ENCODE data around the gene DPEP3.

The DPEP3 gene

GRCh38 chr16:67932462-67932840 lies 47.8 kb downstream of the DPEP3 start:
- DNase-seq: no peak

DNA sequence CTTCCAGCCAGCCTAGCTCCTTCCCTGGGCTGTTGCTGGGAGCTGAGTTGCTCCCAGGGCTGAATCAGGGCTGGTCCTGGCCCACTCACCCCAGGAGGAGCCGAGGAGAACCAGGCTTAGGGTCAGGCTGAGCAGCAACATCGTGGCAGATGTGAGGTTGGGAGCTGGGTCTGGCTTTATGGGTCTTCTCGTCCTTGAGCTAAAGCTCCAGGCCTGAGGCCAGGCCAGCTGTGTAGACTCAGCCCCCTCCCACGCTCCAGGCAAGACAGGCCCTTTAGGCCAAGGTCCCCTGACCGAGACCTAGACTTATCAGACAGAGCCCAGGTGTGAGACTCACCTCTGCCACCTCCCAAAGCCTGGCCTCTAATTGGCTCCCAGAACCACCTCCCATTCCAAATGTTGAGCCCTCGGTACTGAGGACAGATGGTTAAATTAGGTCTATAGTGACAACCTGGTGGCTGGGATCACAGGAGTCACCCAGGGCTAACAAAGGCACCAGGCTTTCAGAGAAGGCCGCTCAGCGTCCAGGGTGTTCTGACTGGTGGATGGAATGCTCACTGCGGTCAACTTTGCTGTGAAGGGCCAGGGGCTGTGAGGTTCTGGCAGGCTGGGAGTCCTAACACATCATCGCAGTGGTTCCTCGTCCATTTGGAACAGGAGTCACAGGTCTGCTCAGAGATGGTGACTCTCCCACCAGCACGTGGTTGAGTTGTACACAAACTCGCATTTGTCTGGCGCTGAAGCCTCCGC lies 48.4 kb downstream of the DPEP3 start, which contains the start of gene CTRL:
CTRL (minus strand) TSS at position 151 of the 750 bp plus-strand sequence; CDS start at position 141, 10 bp downstream.
- no peak for DNase-seq

DNA sequence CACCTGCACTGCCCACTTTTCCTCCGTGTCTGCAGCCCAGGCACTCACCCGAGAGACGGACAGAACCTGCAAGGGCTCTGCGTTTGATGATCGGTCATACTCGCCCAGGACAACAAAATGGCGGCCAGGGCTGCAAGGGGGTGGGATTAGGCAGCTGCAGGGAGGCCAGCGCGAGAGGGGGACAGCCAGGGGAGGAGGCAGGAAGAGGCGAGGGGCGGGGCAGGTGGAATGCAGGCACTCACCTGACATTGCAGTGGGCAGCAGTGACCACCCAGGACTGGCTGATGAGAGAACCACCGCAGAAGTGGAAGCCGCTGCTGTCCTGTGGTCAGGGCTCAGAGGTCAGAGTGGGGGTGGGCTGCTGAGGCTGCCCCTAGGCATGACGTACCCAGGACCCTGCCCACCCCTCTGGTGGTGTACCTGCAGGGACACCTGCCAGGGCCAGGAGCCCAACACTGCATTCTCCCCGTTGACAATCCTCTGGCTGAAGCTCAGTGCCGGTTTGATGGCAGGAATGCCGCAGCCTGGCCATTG lies 49.6 kb downstream of the DPEP3 start:
- DNase-seq: no peak

DNA sequence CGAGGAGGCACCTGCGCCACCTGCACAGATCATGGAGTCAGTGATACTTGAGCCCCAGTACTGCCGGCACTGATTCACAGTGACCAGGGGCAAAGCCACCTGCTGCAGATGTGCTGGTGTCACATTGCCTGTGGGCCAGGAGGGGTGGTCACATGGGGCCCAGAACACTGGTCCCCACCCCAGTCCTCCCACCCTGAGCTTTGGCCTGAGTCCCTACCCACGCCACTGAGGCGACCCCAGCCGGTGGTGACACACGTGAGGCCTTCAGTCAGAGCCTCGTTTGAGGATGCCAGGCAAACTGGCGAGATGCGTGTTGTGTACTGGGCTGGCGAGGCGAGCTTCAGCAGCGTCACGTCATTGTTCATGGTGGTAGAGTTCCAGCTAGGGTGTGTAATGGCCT lies 50.1 kb downstream of the DPEP3 start:
- no peak for DNase-seq

DNA sequence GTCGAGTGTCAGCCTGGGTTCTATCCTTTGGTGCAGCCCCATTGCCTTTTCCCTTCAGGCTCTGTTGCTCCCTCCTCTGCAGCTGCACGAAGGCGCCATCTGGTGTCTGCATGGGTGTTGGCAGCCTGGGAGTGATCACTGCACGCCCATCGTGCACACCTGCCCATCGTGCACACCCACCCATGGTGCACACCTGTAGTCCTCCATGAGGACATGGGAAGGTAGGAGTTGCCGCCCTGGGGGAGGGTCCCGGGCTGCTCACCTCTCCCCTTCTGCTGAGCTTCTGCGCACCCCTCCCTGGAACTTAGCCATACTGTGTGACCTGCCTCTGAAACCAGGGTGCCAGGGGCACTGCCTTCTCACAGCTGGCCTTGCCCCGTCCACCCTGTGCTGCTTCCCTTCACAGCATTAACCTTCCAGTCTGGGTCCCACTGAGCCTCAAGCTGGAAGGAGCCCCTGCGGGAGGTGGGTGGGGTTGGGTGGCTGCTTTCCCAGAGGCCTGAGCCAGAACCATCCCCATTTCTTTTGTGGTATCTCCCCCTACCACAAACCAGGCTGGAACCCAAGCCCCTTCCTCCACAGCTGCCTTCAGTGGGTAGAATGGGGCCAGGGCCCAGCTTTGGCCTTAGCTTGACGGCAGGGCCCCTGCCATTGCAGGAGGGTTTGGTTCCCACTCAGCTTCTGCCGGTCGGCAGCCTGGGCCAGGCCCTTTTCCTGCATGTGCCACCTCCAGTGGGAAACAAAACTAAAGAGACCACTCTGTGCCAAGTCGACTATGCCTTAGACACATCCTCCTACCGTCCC lies 51.5 kb downstream of the DPEP3 start:
- DNase-seq: peak in 45 of 51 donors; percentile 16 to 81 (median 53)

DNA sequence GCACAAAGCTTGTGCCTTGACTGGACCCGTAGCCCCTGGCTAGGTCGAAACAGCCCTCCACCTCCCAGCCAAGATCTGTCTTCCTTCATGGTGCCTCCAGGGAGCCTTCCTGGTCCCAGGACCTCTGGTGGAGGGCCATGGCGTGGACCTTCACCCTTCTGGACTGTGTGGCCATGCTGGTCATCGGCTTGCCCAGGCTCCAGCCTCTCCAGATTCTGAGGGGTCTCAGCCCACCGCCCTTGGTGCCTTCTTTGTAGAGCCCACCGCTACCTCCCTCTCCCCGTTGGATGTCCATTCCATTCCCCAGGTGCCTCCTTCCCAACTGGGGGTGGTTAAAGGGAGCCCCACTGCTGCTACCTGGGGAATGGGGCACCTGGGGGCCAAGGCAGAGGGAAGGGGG lies 52.2 kb downstream of the DPEP3 start:
- DNase-seq: no peak

DNA sequence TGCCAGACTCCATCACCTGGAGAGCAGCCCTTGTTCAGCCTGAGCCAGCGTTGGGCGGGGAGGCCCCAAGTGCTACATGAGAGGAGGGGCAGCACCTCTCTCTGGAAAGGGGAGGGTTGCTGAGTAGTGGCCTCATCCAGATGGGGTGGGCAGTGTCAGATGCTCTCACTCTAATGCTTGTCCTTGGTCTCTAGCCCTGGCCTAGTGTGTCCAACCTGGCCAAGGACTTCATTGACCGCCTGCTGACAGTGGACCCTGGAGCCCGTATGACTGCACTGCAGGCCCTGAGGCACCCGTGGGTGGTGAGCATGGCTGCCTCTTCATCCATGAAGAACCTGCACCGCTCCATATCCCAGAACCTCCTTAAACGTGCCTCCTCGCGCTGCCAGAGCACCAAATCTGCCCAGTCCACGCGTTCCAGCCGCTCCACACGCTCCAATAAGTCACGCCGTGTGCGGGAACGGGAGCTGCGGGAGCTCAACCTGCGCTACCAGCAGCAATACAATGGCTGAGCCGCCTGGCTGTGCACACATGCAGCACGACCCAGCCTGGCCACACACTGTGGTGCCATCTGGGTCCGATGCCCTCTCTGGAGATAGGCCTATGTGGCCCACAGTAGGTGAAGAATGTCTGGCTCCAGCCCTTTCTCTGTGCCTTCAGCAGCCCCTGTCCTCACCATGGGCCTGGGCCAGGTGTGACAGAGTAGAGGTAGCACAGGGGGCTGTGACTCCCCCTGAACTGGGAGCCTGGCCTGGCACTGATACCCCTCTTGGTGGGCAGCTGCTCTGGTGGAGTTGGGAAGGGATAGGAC lies 53.0 kb downstream of the DPEP3 start:
- no peak for DNase-seq

DNA sequence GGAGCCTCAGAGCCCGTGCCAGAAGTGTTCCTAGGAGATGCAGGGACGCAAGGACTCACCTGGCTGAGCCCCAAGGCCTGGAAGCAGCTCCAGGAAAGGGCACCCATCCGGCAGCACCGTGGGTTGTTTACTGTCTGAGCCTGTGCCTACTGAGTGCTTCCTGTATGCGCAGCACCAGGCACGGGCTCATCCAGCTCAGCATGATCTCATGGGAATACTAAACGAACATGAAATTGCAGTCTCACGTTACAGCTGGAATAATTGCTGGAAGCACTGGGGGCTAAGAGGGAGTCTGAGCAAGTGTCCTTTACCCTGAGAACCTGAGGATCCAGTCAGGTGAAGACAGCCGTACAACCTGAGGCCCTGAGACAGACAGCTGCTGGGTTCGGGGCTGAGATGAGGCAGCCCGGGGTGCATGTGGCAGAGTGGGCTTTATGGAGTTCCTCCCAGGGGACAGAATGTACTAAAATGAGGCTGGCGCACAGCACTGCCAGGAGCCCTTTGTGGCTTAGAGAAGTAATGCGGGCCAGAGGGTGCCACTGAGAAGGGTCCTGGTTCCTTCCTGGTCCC lies 54.0 kb downstream of the DPEP3 start:
- DNase-seq: peak in 21 of 51 donors; percentile 15 to 74 (median 38)
